HepG2 (cell line): ENCODE measurements around the gene TPBGL. TPM values are rescaled to one million over a fixed set of nuclear protein-coding genes. Genes with fewer than 3 reads are reported as not detected.

Experiments used
- ATAC-seq: fragments of 200-7000 bp; cut with Tn5 transposase; 3 replicates; pipeline ENCODE4 v1.9.1; 2020; ENCODE audit warnings: mild to moderate bottlenecking, moderate library complexity
- BruUV-seq: library from RNA; stranded (reverse); fragments of 400-500 nt; replicated peaks from 2 replicates; lab custom pipeline; 2021; lab: Mats Ljungman, UMichigan
- CTCF ChIA-PET: fragments of 300-600 bp; formaldehyde crosslinking; extraction: SDS; loops from one replicate; lab custom pipeline; 2021; ENCODE audit warnings: low total read pairs, inconsistent platforms, low intra/inter-chr PET ratio; lab: Yijun Ruan, JAX
- POLR2A ChIA-PET: fragments of 350-600 bp; sonication (Branson Sonifier 250); formaldehyde crosslinking; loops from one replicate; lab custom pipeline; 2020; ENCODE audit warnings: antibody characterized with exemption, inconsistent platforms; lab: Yijun Ruan, JAX
- DNase-seq: peaks from one replicate; pipeline ENCODE4 v3.0.0-alpha.2; 2015; ENCODE audit warnings: low spot score
- FAIRE-seq: peaks from 3 replicates; lab custom pipeline; 2011; peaks lifted over from hg19 to GRCh38; lab: Jason Lieb, UNC
- H2AFZ ChIP-seq: one replicate; pipeline ENCODE4 v1.6.1; 2011; ENCODE audit warnings: low read length, inconsistent platforms
- H3K27ac ChIP-seq: fragments of 300-600 bp; 3 replicates; pipeline ENCODE4 v1.8.0; 2011; ENCODE audit warnings: mixed run types, mild to moderate bottlenecking, mixed read lengths, low read length, inconsistent platforms; ENCODE audit not compliant: insufficient read depth; ENCODE audit errors: extremely low read length
- H3K27me3 ChIP-seq, 2 experiments: fragments of 200-600 bp in 1 of 2; 2 replicates in 1 of 2; 3 replicates in 1 of 2; pipeline versions ENCODE4 v1.6.0 to v1.8.0; 2011; ENCODE audit warnings: low read length in 2 of 2, mild to moderate bottlenecking in 2 of 2, moderate library complexity in 2 of 2, inconsistent platforms in 1 of 2; ENCODE audit not compliant: insufficient read depth in 2 of 2, control insufficient read depth in 1 of 2
- H3K36me3 ChIP-seq, 2 experiments: fragments of 200-600 bp in 1 of 2; replicated peaks in 1 of 2; 2 replicates in 1 of 2; 3 replicates in 1 of 2; pipeline versions ENCODE4 v1.5.1 to v1.8.0; 2011; ENCODE audit warnings: low read length in 2 of 2, inconsistent platforms in 1 of 2; ENCODE audit not compliant: insufficient read depth in 2 of 2, control insufficient read depth in 1 of 2
- H3K4me1 ChIP-seq: 2 replicates; pipeline ENCODE4 v1.5.1; 2012; ENCODE audit warnings: low read length, inconsistent platforms; ENCODE audit not compliant: insufficient read depth
- H3K4me2 ChIP-seq: 2 replicates; pipeline ENCODE4 v1.6.0; 2011; ENCODE audit warnings: low read depth, low read length, inconsistent platforms
- H3K4me3 ChIP-seq, 3 experiments: fragments of 200-600 bp in 1 of 3; sonication (generic), shearing (Covaris generic) in 1 of 3; replicated peaks in 1 of 3; 2 replicates each; pipeline ENCODE4 v1.5.1; 2011 to 2016; ENCODE audit warnings: low read length in 3 of 3, inconsistent platforms in 2 of 3, low read depth in 2 of 3, mild to moderate bottlenecking in 2 of 3, control low read depth in 1 of 3, mixed read lengths in 1 of 3; ENCODE audit not compliant: insufficient read depth in 1 of 3
- H3K79me2 ChIP-seq: one replicate; pipeline ENCODE4 v1.6.1; 2011; ENCODE audit warnings: low read length, inconsistent platforms; ENCODE audit not compliant: insufficient read depth
- H3K9ac ChIP-seq: 2 replicates; pipeline ENCODE4 v1.6.0; 2011; ENCODE audit warnings: mild to moderate bottlenecking, low read depth, low read length, inconsistent platforms; ENCODE audit not compliant: insufficient read depth
- H3K9me3 ChIP-seq: 2 replicates; pipeline ENCODE4 v1.5.1; 2012; ENCODE audit warnings: mild to moderate bottlenecking, low read length
- H4K20me1 ChIP-seq: 2 replicates; pipeline ENCODE4 v1.6.0; 2011; ENCODE audit warnings: inconsistent platforms, mild to moderate bottlenecking, low read length, moderate library complexity; ENCODE audit not compliant: insufficient read depth
- AGO1 ChIP-seq: fragments of 200-400 bp; formaldehyde crosslinking; IDR thresholded peaks from 2 replicates; pipeline ENCODE4 v1.6.1; 2017; ENCODE audit warnings: mild to moderate bottlenecking, low read depth, low read length, moderate library complexity; ENCODE audit not compliant: poor library complexity, severe bottlenecking
- AGO2 ChIP-seq: fragments of 200-400 bp; formaldehyde crosslinking; optimal IDR thresholded peaks from 2 replicates; pipeline ENCODE3; 2017; ENCODE audit warnings: mild to moderate bottlenecking, low read depth, low read length, moderate library complexity
- GTF3A ChIP-seq: sonication (generic); formaldehyde crosslinking; conservative IDR thresholded peaks from 2 replicates; pipeline ENCODE4 v1.4.0; 2020; ENCODE audit warnings: mild to moderate bottlenecking, missing genetic modification reagents
- IRF2 ChIP-seq: IDR thresholded peaks from 2 replicates; pipeline ENCODE4 v1.6.1; 2018; ENCODE audit warnings: missing genetic modification reagents, missing compliant biosample characterization
- KDM2A ChIP-seq: sonication (generic); formaldehyde crosslinking; IDR thresholded peaks from 2 replicates; pipeline ENCODE4 v1.4.0; 2020; ENCODE audit warnings: low read depth, missing genetic modification reagents, borderline replicate concordance
- RFX3 ChIP-seq: IDR thresholded peaks from 2 replicates; pipeline ENCODE4 v1.6.1; 2016; ENCODE audit warnings: missing biosample characterization, missing genetic modification reagents
- SAFB2 ChIP-seq: sonication (generic); formaldehyde crosslinking; IDR thresholded peaks from 2 replicates; pipeline ENCODE4 v1.5.1; 2020; ENCODE audit warnings: missing genetic modification reagents, low read depth, mild to moderate bottlenecking, borderline replicate concordance
- SOX6 ChIP-seq, 2 experiments: fragments of 450-650 bp in 1 of 2; sonication (generic) in 1 of 2; formaldehyde crosslinking in 1 of 2; IDR thresholded peaks; 2 replicates each; pipeline versions ENCODE4 v1.4.0 to v1.6.1; 2017 to 2020; ENCODE audit warnings: antibody characterized with exemption in 1 of 2, mild to moderate bottlenecking in 1 of 2, missing genetic modification reagents in 1 of 2
- SP4 ChIP-seq: sonication (generic); formaldehyde crosslinking; IDR thresholded peaks from 2 replicates; pipeline ENCODE4 v1.8.1; 2023; ENCODE audit warnings: mild to moderate bottlenecking, missing genetic modification reagents
- SSRP1 ChIP-seq: IDR thresholded peaks from 2 replicates; pipeline ENCODE4 v1.6.1; 2016; ENCODE audit warnings: control low read depth
- ZNF878 ChIP-seq: sonication (generic); formaldehyde crosslinking; IDR thresholded peaks from 2 replicates; pipeline ENCODE4 v1.8.1; 2023; ENCODE audit warnings: mild to moderate bottlenecking, missing genetic modification reagents, moderate library complexity
- WGBS: methylation state at CpG from one replicate; pipeline ENCODE4 v1.1.6; 2017; ENCODE audit warnings: low lambda C conversion rate; 5-methylcytosine and 5-hydroxymethylcytosine counted together
- in situ Hi-C: cut with HindIII; loops from 2 replicates; pipeline ENCODE4 v1.10.0; 2017; ENCODE audit warnings: low pct_unique_long_range_greater_than_20kb; ENCODE audit not compliant: extremely low pct_ligation_motif_present
- intact Hi-C: fragments of 100-400 bp; cut with micrococcal nuclease; formaldehyde crosslinking; loops from one replicate; pipeline ENCODE4 v1.10.0; 2022; ENCODE audit not compliant: unreplicated experiment
- polyA plus RNA-seq, 8 experiments: library from polyadenylated mRNA; depleted of rRNA in 3 of 8; stranded (reverse) in 7 of 8; unstranded in 1 of 8; fragments of >200 nt; fragmentation: Illumina TruSeq in 4 of 8; extraction: Trizol in 4 of 8; gene quantifications; 2 replicates each; pipeline versions ENCODE4 v1.2.1 to v1.2.3, GENCODE V29; 2011 to 2016; ENCODE audit warnings: low read depth in 4 of 8, missing spikeins in 1 of 8, mixed read lengths in 1 of 8; ENCODE audit not compliant: insufficient read depth in 1 of 8
- total RNA-seq, 5 experiments: library from RNA; depleted of rRNA; stranded (reverse); fragments of >200 nt; fragmentation: Illumina TruSeq; extraction: Trizol; gene quantifications; 2 replicates each; pipeline ENCODE4 v1.2.3, GENCODE V29; 2016; ENCODE audit warnings: low read depth in 1 of 5

TPBGL gene
- total and polyA plus RNA-seq, 2 of the 13 experiments (the other 11 are each of a cell fraction or from before 2014, with no cell fraction given), result not detected

- in situ Hi-C loops (no loop called here), intact Hi-C loops (no loop called here)
- DNase-seq, result no peak
- H4K20me1 ChIP-seq, result no peaks in the 10 kb centered on the region
- no peaks in the 10 kb centered on the region for H3K9me3 ChIP-seq
- H3K9ac ChIP-seq, result no peak overlapping the region
- peaks cover 25% of the 10 kb centered on the region for H3K4me1 ChIP-seq
- H3K36me3 ChIP-seq, result 0 out of 5 replicates have a peak, but pooled peaks cover 0 to under 1% of the 10 kb centered on the region in 2 experiments
- no peak overlapping the region for H3K4me3 ChIP-seq
- H3K4me2 ChIP-seq, result no peak overlapping the region
- H3K27ac ChIP-seq, result no peak overlapping the region
- ATAC-seq, result no peak
- ChIA-PET CTCF (no interaction called here), POLR2A (no interaction called here)
- FAIRE-seq, result no peak
- peaks cover 0 to 8% of the 10 kb centered on the region in 2 experiments; a peak in 1 of 5 replicates for H3K27me3 ChIP-seq
- H3K79me2 ChIP-seq, result no peaks in the 10 kb centered on the region
- no peak overlapping the region for H2AFZ ChIP-seq
- WGBS, result 100% methylated on average over 1 of the region's 6 CpGs
- BruUV-seq, result no TSS peak
- TF ChIP-seq GTF3A (CRISPR knock-in tag), result no peak
- TF ChIP-seq KDM2A (CRISPR knock-in tag), result 0 out of 2 replicates have a peak, but pooled peaks have one; percentile 16
- TF ChIP-seq RFX3 (CRISPR knock-in tag), result no peak
- TF ChIP-seq ZNF878 (CRISPR knock-in tag), result no peak
- TF ChIP-seq AGO2, result peak; percentile 84
- peak; percentile 22; the same call in 1 of the 2 replicates for TF ChIP-seq SP4
- TF ChIP-seq AGO1, result peak; percentile 80
- no peak for TF ChIP-seq IRF2 (CRISPR knock-in tag)
- TF ChIP-seq SSRP1 (CRISPR knock-in tag), result 0 out of 2 replicates have a peak, but pooled peaks have one; percentile 64
- no peak for TF ChIP-seq SAFB2
- no peak for TF ChIP-seq SOX6 (IDR thresholded peaks at IDR 0.05)
- TF ChIP-seq SOX6 (CRISPR knock-in tag; IDR thresholded peaks at IDR 0.05), result no peak
These were observed 21.4 kb downstream of the TPBGL start for GRCh38 chr11:75261902-75262361.
